HEK293 (cell line): Measurements from ENCODE around the gene ASTN2.

Experiments
- CTCF ChIA-PET: fragments of 350-600 bp; formaldehyde crosslinking; extraction: SDS; loops from one replicate; lab custom pipeline; 2021; ENCODE audit warnings: antibody characterized with exemption; lab: Yijun Ruan, JAX
- POLR2A ChIA-PET: fragments of 300-600 bp; formaldehyde crosslinking; extraction: SDS; loops from one replicate; lab custom pipeline; 2020; ENCODE audit warnings: antibody characterized with exemption, inconsistent platforms; lab: Yijun Ruan, JAX
- H3K27ac ChIP-seq: fragments of 200-500 bp; sonication (Bioruptor generic); 2 replicates; pipeline ENCODE4 v1.5.1; 2014; ENCODE audit warnings: low read depth, low read length, control low read depth, inconsistent platforms; ENCODE audit errors: extremely low read depth
- H3K36me3 ChIP-seq, 2 experiments: fragments of 200-500 bp in 1 of 2; sonication (Bioruptor generic) in 1 of 2; 1 replicate in 1 of 2; 2 replicates in 1 of 2; pipeline ENCODE4 v1.5.1; 2014 to 2017; ENCODE audit warnings: inconsistent platforms in 2 of 2, low read length in 2 of 2; ENCODE audit not compliant: control insufficient read depth in 2 of 2, insufficient read depth in 1 of 2
- H3K4me1 ChIP-seq: fragments of 200-500 bp; sonication (Bioruptor generic); 2 replicates; pipeline ENCODE4 v1.5.1; 2014; ENCODE audit warnings: mild to moderate bottlenecking, low read length, inconsistent platforms; ENCODE audit not compliant: control insufficient read depth, insufficient read depth
- H3K4me3 ChIP-seq: 2 replicates; pipeline ENCODE4 v1.5.1; 2011; ENCODE audit warnings: low read depth, mild to moderate bottlenecking, control low read depth, low read length, moderate library complexity
- H3K9me3 ChIP-seq: fragments of 200-500 bp; sonication (Bioruptor generic); 2 replicates; pipeline ENCODE4 v1.5.1; 2014; ENCODE audit warnings: low read depth, low read length, inconsistent platforms; ENCODE audit not compliant: control insufficient read depth, insufficient read depth
- KLF8 ChIP-seq: fragments of 450-650 bp; formaldehyde crosslinking; IDR thresholded peaks from 2 replicates; pipeline ENCODE4 v1.5.1; 2016; ENCODE audit warnings: missing biosample characterization, missing genetic modification characterization
- MYNN ChIP-seq: fragments of 450-650 bp; formaldehyde crosslinking; IDR thresholded peaks from 2 replicates; pipeline ENCODE4 v1.5.1; 2016; ENCODE audit warnings: missing biosample characterization, missing genetic modification characterization, borderline replicate concordance
- PRDM4 ChIP-seq: fragments of 450-650 bp; formaldehyde crosslinking; IDR thresholded peaks from 2 replicates; pipeline ENCODE4 v1.5.1; 2017; ENCODE audit warnings: missing biosample characterization, missing genetic modification characterization
- SALL2 ChIP-seq: fragments of 450-650 bp; formaldehyde crosslinking; IDR thresholded peaks from 2 replicates; pipeline ENCODE4 v1.5.0; 2017; ENCODE audit warnings: missing biosample characterization, mild to moderate bottlenecking, missing genetic modification characterization, borderline replicate concordance
- SP2 ChIP-seq: fragments of 450-650 bp; formaldehyde crosslinking; IDR thresholded peaks from 2 replicates; pipeline ENCODE4 v1.5.1; 2016; ENCODE audit warnings: missing biosample characterization, missing genetic modification characterization
- TRIM28 ChIP-seq: IDR thresholded peaks from 2 replicates; pipeline ENCODE4 v1.6.1; 2011; ENCODE audit warnings: low read length, control low read depth, borderline replicate concordance
- ZBTB20 ChIP-seq: fragments of 450-650 bp; formaldehyde crosslinking; IDR thresholded peaks from 2 replicates; pipeline ENCODE4 v1.5.1; 2016; ENCODE audit warnings: missing biosample characterization, missing genetic modification characterization
- ZBTB48 ChIP-seq: fragments of 450-650 bp; formaldehyde crosslinking; IDR thresholded peaks from 2 replicates; pipeline ENCODE4 v1.5.1; 2016; ENCODE audit warnings: missing biosample characterization, missing genetic modification characterization
- ZFHX2 ChIP-seq: fragments of 450-650 bp; formaldehyde crosslinking; conservative IDR thresholded peaks from 2 replicates; pipeline ENCODE4 v1.5.1; 2016; ENCODE audit warnings: missing biosample characterization, missing genetic modification characterization
- ZNF112 ChIP-seq: fragments of 450-650 bp; formaldehyde crosslinking; IDR thresholded peaks from 2 replicates; pipeline ENCODE4 v1.5.0; 2017; ENCODE audit warnings: missing biosample characterization, missing genetic modification characterization
- ZNF266 ChIP-seq: fragments of 450-650 bp; formaldehyde crosslinking; IDR thresholded peaks from 2 replicates; pipeline ENCODE4 v1.5.1; 2016; ENCODE audit warnings: missing biosample characterization, missing genetic modification characterization, low read depth
- ZNF280D ChIP-seq: fragments of 450-650 bp; formaldehyde crosslinking; IDR thresholded peaks from 2 replicates; pipeline ENCODE4 v1.5.1; 2016; ENCODE audit warnings: missing biosample characterization, missing genetic modification characterization
- ZNF335 ChIP-seq: fragments of 450-650 bp; formaldehyde crosslinking; conservative IDR thresholded peaks from 2 replicates; pipeline ENCODE4 v1.5.1; 2016; ENCODE audit warnings: missing biosample characterization, missing genetic modification characterization
- ZNF398 ChIP-seq: fragments of 450-650 bp; formaldehyde crosslinking; IDR thresholded peaks from 2 replicates; pipeline ENCODE4 v1.5.1; 2017; ENCODE audit warnings: missing biosample characterization, missing genetic modification characterization
- ZNF423 ChIP-seq: fragments of 450-650 bp; formaldehyde crosslinking; IDR thresholded peaks from 2 replicates; pipeline ENCODE4 v1.5.1; 2016; ENCODE audit warnings: missing biosample characterization, missing genetic modification characterization
- ZNF48 ChIP-seq: fragments of 450-650 bp; formaldehyde crosslinking; IDR thresholded peaks from 2 replicates; pipeline ENCODE4 v1.5.1; 2016; ENCODE audit warnings: missing biosample characterization, missing genetic modification characterization
- ZNF488 ChIP-seq: fragments of 450-650 bp; formaldehyde crosslinking; IDR thresholded peaks from 2 replicates; pipeline ENCODE4 v1.5.1; 2016; ENCODE audit warnings: missing biosample characterization, missing genetic modification characterization
- ZNF501 ChIP-seq: fragments of 450-650 bp; formaldehyde crosslinking; IDR thresholded peaks from 2 replicates; pipeline ENCODE4 v1.5.1; 2016; ENCODE audit warnings: missing biosample characterization, missing genetic modification characterization
- ZNF529 ChIP-seq: fragments of 450-650 bp; formaldehyde crosslinking; IDR thresholded peaks from 2 replicates; pipeline ENCODE4 v1.5.1; 2017; ENCODE audit warnings: missing genetic modification characterization, missing biosample characterization; ENCODE audit not compliant: insufficient replicate concordance
- ZNF544 ChIP-seq: fragments of 450-650 bp; formaldehyde crosslinking; IDR thresholded peaks from 2 replicates; pipeline ENCODE4 v1.5.0; 2017; ENCODE audit warnings: missing biosample characterization, missing genetic modification characterization
- ZNF645 ChIP-seq: fragments of 450-650 bp; formaldehyde crosslinking; IDR thresholded peaks from 2 replicates; pipeline ENCODE4; 2016; ENCODE audit warnings: missing biosample characterization, missing genetic modification characterization
- ZNF677 ChIP-seq: fragments of 450-650 bp; IDR thresholded peaks from 2 replicates; pipeline ENCODE4 v1.5.0; 2018; ENCODE audit warnings: missing biosample characterization, mild to moderate bottlenecking, missing genetic modification characterization, moderate library complexity
- ZNF747 ChIP-seq: fragments of 450-650 bp; formaldehyde crosslinking; IDR thresholded peaks from 2 replicates; pipeline ENCODE4 v1.5.1; 2016; ENCODE audit warnings: missing biosample characterization, missing genetic modification characterization
- ZNF785 ChIP-seq: fragments of 450-650 bp; formaldehyde crosslinking; IDR thresholded peaks from 2 replicates; pipeline ENCODE4 v1.5.1; 2016; ENCODE audit warnings: missing biosample characterization, missing genetic modification characterization
- ZNF792 ChIP-seq: fragments of 450-650 bp; formaldehyde crosslinking; IDR thresholded peaks from 2 replicates; pipeline ENCODE4 v1.5.1; 2016; ENCODE audit warnings: missing biosample characterization, missing genetic modification characterization

Gene ASTN2

GRCh38 chr9:116693233-116693731 is 721.6 kb downstream of the ASTN2 start:
- Histone ChIP-seq H3K36me3 (peaks cover 0 to 34% of the 10 kb centered on the region in 2 experiments; a peak in 1 of 3 replicates), H3K27ac (no peak overlapping the region), H3K4me1 (0 out of 2 replicates have a peak, but pooled peaks cover 2% of the 10 kb centered on the region), H3K9me3 (no peaks in the 10 kb centered on the region), H3K4me3 (no peak overlapping the region)
- no peak for TF ChIP-seq ZNF48 (tag by site-specific recombination)
- TF ChIP-seq SP2 (tag by site-specific recombination): no peak
- no peak for TF ChIP-seq ZNF488 (tag by site-specific recombination)
- TF ChIP-seq ZNF266 (tag by site-specific recombination): no peak
- TF ChIP-seq ZBTB48 (tag by site-specific recombination): no peak
- no peak for TF ChIP-seq ZBTB20 (tag by site-specific recombination)
- no peak for TF ChIP-seq ZNF335
- POLR2A ChIA-PET: no interaction called here
- CTCF ChIA-PET: interaction anchor here (0.7 to 1.8 kb wide), 2 partner anchors 48 to 1100 kb away, joined by 3 to 7 read pairs; no protein-coding TSS in a partner anchor

- TF ChIP-seq ZNF398 (tag by site-specific recombination): no peak
- TF ChIP-seq PRDM4: no peak
- TF ChIP-seq SALL2 (tag by site-specific recombination): no peak
- no peak for TF ChIP-seq ZNF112 (tag by site-specific recombination)
- no peak for TF ChIP-seq ZNF544 (tag by site-specific recombination)
- no peak for TF ChIP-seq ZNF645 (tag by site-specific recombination)
- TF ChIP-seq TRIM28: no peak
- TF ChIP-seq ZFHX2 (tag by site-specific recombination): no peak
- TF ChIP-seq SP2 (tag by site-specific recombination): no peak
- TF ChIP-seq MYNN: no peak
- TF ChIP-seq ZNF529 (tag by site-specific recombination): no peak
- no peak for TF ChIP-seq ZNF266 (tag by site-specific recombination)
- TF ChIP-seq ZNF747: no peak
- TF ChIP-seq KLF8 (tag by site-specific recombination): no peak
- TF ChIP-seq ZNF785 (tag by site-specific recombination): no peak
- TF ChIP-seq ZNF501 (tag by site-specific recombination): no peak
- no peak for TF ChIP-seq ZNF280D
- TF ChIP-seq ZNF423 (tag by site-specific recombination): no peak
- no peak for TF ChIP-seq ZNF792 (tag by site-specific recombination)
- TF ChIP-seq ZNF677 (tag by site-specific recombination): no peak
- ChIA-PET POLR2A (no interaction called here), CTCF (interaction anchor here (1.8 kb wide), 1 partner anchor 1099 kb away, joined by 7 read pairs; no protein-coding TSS in a partner anchor)
- H3K4me3 ChIP-seq: no peak overlapping the region
- no peak overlapping the region for H3K27ac ChIP-seq
- no peaks in the 10 kb centered on the region for H3K9me3 ChIP-seq
- 0 out of 2 replicates have a peak, but pooled peaks cover 2% of the 10 kb centered on the region for H3K4me1 ChIP-seq
- H3K36me3 ChIP-seq: peaks cover 0 to 27% of the 10 kb centered on the region in 2 experiments; a peak in 1 of 3 replicates
These were observed 722.2 kb downstream of the ASTN2 start for GRCh38 chr9:116692616-116693015.
